Measurements from ENCODE around the gene SMIM24. TPM values are rescaled to one million over a fixed set of nuclear protein-coding genes. Genes with fewer than 3 reads are reported as not detected.
"Not testable (repeated sequence)": the region's sequence is repeated elsewhere in the genome, so short reads cannot be mapped to it uniquely, and the experiment has no call there.

SMIM24 gene
- total RNA-seq, 1 donor from 2014 or later, result 1.4 TPM

DNA sequence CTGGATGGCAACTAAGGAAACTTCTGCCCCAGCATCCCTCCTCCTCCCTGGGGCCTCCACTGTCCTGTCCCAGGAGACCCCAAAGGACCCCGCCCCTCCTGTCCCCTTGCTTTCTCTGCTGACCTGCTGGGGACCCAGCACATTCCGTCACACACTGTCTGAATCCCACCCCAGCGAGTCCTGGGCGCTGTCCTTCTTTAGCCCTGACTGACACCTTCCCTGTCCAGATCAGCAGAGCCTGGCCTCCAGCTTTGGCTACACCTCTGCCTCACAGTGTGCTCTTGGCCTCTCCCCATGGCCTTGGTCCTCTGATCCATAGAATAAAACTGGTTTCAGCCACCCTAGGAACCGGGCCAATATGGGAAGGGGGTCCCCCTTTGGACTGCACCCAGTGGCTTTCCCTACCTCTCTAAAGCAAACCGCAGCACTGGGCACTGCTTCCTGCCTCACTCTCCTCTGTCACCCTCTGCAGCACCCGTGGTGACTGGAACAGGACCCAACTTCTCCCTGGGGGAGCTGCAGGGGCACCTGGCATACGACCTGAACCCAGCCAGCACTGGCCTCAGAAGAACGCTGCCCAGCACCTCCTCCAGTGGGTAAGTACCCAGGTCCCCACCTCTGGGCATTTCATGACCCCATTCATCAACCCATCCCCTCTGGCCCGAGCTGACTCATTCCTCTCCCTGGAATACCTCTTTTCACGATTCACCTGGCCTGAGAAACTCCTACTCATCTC, 46.4 kb downstream of the SMIM24 start:
- DNase-seq (ENCODE audit: low read depth), result no peak
- TF ChIP-seq, protein P1, sequence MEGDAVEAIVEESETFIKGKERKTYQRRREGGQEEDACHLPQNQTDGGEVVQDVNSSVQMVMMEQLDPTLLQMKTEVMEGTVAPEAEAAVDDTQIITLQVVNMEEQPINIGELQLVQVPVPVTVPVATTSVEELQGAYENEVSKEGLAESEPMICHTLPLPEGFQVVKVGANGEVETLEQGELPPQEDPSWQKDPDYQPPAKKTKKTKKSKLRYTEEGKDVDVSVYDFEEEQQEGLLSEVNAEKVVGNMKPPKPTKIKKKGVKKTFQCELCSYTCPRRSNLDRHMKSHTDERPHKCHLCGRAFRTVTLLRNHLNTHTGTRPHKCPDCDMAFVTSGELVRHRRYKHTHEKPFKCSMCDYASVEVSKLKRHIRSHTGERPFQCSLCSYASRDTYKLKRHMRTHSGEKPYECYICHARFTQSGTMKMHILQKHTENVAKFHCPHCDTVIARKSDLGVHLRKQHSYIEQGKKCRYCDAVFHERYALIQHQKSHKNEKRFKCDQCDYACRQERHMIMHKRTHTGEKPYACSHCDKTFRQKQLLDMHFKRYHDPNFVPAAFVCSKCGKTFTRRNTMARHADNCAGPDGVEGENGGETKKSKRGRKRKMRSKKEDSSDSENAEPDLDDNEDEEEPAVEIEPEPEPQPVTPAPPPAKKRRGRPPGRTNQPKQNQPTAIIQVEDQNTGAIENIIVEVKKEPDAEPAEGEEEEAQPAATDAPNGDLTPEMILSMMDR (conservative IDR thresholded peaks at IDR 0.05; ENCODE audit: low read depth, low read length), result no peak

DNA sequence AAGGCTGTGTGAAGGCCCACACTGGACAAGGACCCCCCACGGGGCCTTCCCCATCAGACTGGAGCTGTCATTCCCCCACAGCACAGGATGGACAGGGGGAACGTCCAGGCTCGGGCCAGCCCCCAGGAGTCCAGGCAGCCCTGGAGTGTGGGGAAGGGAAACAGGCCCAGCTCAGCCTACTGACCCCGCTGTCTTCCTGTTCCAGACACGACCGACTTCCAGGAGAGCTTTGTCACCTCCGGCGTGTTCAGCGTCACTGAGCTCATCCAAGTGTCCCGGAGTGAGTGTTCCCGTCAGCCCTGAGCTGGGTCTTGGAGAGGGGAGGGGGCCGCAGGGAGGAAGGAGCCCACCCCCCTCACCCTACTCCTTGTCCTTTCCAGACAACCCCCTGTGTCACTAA, 47.0 kb downstream of the SMIM24 start:
- no peak for DNase-seq (ENCODE audit: low read depth)

More for the DNA sequence above, 46.4 kb downstream of the SMIM24 start:
- peak overlapping the region; percentile 55 for H3K4me3 ChIP-seq (ENCODE audit: low read depth, low read length)

DNA sequence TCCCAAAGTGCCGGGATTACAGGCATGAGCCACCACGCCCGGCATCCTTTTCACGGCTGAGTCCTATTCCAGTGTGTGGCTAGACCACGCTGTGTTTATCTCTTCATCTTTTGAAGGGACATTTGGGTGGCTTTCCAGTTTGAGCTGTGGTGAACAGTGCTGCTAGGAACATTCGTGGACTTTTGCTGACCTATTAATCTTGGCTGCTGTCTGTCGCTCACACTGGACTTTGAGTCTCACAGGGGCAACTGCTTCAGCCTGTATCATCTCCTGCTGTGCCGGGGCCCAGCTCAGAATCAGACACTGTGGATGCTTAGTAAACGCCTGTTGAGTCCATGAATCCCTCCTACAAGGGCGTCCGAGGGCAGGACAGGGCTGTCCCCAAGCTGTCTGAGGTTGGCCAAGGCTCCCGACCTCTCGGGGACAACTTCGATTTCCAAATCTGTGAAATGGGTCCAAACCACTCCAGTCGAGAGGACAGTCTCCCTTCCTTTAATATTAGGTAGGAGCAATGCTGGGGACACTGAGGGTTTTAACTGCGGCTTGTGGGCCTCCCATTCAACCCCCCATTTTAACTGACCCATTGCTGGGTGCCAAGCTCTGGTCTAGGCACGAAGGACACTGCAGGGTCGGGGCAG, 48.4 kb downstream of the SMIM24 start:
- no peak overlapping the region for H3K4me3 ChIP-seq (ENCODE audit: low read depth, low read length)
- TF ChIP-seq, protein P1 (conservative IDR thresholded peaks at IDR 0.05; ENCODE audit: low read depth, low read length), result no peak
- DNase-seq (ENCODE audit: low read depth), result no peak

More for the DNA sequence above, 47.0 kb downstream of the SMIM24 start:
- H3K4me3 ChIP-seq (ENCODE audit: low read depth, low read length), result no peak overlapping the region
- TF ChIP-seq, protein P1 (conservative IDR thresholded peaks at IDR 0.05; ENCODE audit: low read depth, low read length), result no peak

DNA sequence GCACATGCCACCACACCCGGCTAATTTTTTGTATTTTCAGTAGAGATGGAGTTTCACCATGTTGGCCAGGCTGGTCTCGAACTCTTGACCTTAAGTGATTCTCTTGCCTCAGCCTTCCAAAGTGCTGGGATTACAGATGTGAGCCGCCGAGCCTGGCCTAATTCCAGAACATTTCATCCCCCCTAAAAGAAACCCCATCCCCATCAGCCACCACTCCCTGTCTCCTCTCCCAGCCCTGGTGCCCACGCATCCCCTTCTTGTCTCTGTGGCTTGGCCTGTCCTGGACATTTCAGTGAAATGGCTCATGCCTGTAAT, 50.0 kb downstream of the SMIM24 start:
- not testable (repeated sequence) for H3K4me3 ChIP-seq (ENCODE audit: low read depth, low read length); DNase-seq (ENCODE audit: low read depth)

DNA sequence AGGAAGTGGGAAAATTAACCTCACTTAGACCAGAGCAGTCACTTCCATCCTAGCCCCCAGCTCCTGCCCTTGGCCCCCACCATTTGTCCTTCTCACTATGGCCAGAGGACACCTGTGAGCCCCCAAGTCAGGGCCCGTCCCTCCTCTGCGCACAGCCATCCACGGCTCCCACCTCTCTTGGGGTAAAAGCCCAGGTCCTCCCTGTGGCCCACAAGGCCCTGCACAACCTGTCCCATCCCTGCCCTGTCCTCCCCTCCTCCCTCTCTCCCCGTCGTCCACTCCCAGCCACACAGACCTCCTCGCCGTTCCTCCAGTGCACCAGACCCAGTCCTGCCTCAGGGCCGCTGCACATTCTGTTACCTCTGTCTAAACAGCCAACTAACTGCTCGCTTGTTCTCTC, 53.9 kb downstream of the SMIM24 start:
- H3K4me3 ChIP-seq (ENCODE audit: low read depth, low read length), result no peak overlapping the region
- TF ChIP-seq, protein P1 (conservative IDR thresholded peaks at IDR 0.05; ENCODE audit: low read depth, low read length), result no peak
- DNase-seq (ENCODE audit: low read depth), result no peak

Other genes starting within 250 kb of the SMIM24 start
- gene NFIC, start 113.9 kb downstream of the SMIM24 start, total RNA-seq, result 16.8 and 31.2 TPM in 2 replicates
- 1.0 TPM in 1 of 2 replicates, not detected in the other for gene SMIM44, start 2.9 kb upstream of the SMIM24 start, total RNA-seq
- 28.1 and 36.7 TPM in 2 replicates for gene DOHH, start 20.1 kb upstream of the SMIM24 start, total RNA-seq
- gene FZR1, start 25.8 kb upstream of the SMIM24 start, total RNA-seq, result 53.9 and 70.2 TPM in 2 replicates
- gene TEKTIP1, start 58.6 kb upstream of the SMIM24 start, total RNA-seq, result not detected in 2 replicates
- gene MFSD12, start 77.1 kb upstream of the SMIM24 start, total RNA-seq, result 238 and 260 TPM in 2 replicates
- 125 and 135 TPM in 2 replicates for gene HMG20B, start 92.4 kb upstream of the SMIM24 start, total RNA-seq
- gene GIPC3, start 105.0 kb upstream of the SMIM24 start, total RNA-seq, result not detected in 2 replicates
- 0.17 and 0.51 TPM in 2 replicates for gene TBXA2R, start 126.3 kb upstream of the SMIM24 start, total RNA-seq
- 35.0 and 38.9 TPM in 2 replicates for gene CACTIN, start 146.3 kb upstream of the SMIM24 start, total RNA-seq
- gene PIP5K1C, start 219.9 kb upstream of the SMIM24 start, total RNA-seq, result 11.7 and 20.4 TPM in 2 replicates
- gene TJP3, start 227.9 kb upstream of the SMIM24 start, total RNA-seq, result 1.9 and 3.8 TPM in 2 replicates